GM12801 (cell line): ENCODE results near the gene ACOT7.

Experiments
- TF ChIP-seq, protein P1 (sequence below): IDR thresholded peaks from one replicate; pipeline ENCODE4 v1.5.1; 2011; ENCODE audit warnings: control low read depth; ENCODE audit not compliant: insufficient read length; ENCODE audit errors: extremely low read depth

Gene ACOT7

DNA sequence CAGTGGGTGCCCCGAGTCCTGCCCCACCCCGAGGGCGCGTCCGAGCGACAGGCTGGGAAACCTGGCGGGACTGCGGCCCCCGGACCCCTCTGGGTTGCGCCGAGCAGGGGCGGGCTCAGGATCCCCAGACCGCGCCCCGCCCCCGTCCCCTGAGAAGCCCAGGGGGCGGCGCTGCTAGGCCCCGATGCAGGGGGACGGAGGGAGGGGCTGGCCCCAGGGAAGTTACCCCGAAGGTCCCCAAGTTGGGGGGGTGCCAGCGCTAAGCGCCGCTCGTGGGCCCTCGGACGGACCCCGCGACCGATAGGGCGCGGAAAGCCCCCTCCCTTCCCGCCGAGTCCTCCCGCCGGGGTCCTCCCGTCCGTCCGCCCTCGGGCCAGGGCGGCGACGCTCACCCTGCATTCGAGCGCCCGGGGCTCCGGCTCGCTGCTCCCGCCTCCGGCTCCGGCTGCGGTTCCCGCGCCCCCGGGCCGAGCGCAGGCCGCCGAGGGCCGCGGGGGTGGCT, 133.1 kb downstream of the ACOT7 start:
- TF ChIP-seq, protein P1, sequence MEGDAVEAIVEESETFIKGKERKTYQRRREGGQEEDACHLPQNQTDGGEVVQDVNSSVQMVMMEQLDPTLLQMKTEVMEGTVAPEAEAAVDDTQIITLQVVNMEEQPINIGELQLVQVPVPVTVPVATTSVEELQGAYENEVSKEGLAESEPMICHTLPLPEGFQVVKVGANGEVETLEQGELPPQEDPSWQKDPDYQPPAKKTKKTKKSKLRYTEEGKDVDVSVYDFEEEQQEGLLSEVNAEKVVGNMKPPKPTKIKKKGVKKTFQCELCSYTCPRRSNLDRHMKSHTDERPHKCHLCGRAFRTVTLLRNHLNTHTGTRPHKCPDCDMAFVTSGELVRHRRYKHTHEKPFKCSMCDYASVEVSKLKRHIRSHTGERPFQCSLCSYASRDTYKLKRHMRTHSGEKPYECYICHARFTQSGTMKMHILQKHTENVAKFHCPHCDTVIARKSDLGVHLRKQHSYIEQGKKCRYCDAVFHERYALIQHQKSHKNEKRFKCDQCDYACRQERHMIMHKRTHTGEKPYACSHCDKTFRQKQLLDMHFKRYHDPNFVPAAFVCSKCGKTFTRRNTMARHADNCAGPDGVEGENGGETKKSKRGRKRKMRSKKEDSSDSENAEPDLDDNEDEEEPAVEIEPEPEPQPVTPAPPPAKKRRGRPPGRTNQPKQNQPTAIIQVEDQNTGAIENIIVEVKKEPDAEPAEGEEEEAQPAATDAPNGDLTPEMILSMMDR = no peak

- TF ChIP-seq, protein P1 = no peak
These were observed 133.8 kb downstream of the ACOT7 start for GRCh38 chr1:6259491-6260362.

- TF ChIP-seq, protein P1 = no peak
These were observed 134.9 kb downstream of the ACOT7 start for GRCh38 chr1:6258675-6259074.

DNA sequence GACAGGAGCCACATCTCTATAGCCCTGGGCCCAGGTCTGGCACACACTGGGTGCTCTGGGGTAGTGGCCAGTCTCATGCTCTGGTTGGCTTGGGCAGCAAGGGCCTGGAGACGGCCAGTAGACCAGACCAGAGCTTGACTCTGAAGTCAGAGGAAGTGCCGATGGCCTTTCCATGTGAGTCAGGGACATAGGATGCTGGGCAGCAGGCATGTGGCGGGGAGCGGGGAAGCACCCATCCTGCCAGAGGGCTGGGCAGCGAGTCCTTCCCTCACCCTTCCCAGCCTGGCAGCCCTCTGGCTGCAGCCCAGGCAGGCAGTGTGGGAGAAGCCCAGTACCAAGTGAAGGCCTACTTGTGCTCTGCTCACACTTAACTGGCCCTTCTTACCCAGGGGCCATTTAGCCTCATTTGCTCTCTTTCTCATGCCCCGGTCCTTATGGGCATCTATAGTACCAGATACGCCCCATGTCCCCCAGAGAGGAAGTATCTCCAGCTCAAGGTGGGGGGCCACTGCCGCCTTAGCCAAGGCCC, 136.0 kb downstream of the ACOT7 start:
- TF ChIP-seq, protein P1 = no peak

- TF ChIP-seq, protein P1 = no peak
These were observed 136.9 kb downstream of the ACOT7 start for GRCh38 chr1:6256645-6257044.

DNA sequence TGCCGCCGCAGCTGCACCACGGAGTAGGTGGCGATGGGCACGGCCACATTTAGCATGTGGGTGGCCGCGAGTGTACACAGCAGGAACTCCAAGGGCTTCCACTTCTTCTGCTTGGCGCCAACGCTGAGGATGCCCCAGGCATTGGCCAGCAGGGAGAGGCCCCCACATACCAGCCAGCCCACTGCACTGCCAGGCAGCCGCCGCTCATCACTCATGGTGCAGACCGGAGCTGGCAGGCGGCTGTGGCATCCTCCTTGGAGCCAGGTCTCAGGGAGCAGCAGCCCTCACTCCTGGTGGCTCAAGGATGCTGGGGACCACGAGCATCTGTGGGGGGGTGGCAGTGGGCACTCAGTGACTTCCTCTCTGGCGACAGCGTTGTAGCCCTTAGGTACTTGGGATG, 138.9 kb downstream of the ACOT7 start:
- TF ChIP-seq, protein P1 = no peak

DNA sequence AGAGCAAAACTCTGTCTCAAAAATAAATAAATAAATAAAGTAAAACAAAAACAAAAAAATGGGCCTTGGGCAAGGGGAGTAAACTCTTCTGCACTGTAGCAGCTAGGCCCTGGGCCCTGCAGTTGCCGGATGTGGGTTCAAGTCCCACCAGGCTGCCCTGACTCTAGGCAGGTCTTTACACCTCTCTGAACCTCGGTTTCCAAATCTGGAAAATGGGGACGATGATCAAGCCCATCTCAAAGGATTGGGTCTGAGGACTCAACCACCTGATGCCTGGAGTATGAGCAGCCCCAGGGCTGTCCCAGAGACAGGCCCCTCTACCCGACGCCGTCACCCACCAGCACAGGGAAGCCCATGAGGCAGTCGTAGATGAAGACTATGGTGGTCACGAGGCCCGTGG, 140.2 kb downstream of the ACOT7 start:
- TF ChIP-seq, protein P1 = no peak
